GM18951 (cell line): ENCODE data around the gene RAB1B.

ENCODE experiments used
- POLR2A ChIP-seq: IDR thresholded peaks from 4 replicates; pipeline ENCODE4 v1.6.1; 2011; ENCODE audit warnings: mild to moderate bottlenecking; ENCODE audit not compliant: insufficient read length, insufficient read depth; ENCODE audit errors: extremely low read depth
- in situ Hi-C: fragments of 300-500 bp; cut with MboI; formaldehyde crosslinking; loops from one replicate; pipeline ENCODE4 v1.12.0; 2022; ENCODE audit warnings: low sequenced_read_pairs, mixed read lengths, inconsistent platforms; ENCODE audit not compliant: unreplicated experiment

The RAB1B gene

GRCh38 chr11:66268244-66268951 is at the start of gene RAB1B:
RAB1B (plus strand) TSS chr11:66268639; CDS start chr11:66268680, 41 bp downstream.
- in situ Hi-C loops: no loop called here

DNA sequence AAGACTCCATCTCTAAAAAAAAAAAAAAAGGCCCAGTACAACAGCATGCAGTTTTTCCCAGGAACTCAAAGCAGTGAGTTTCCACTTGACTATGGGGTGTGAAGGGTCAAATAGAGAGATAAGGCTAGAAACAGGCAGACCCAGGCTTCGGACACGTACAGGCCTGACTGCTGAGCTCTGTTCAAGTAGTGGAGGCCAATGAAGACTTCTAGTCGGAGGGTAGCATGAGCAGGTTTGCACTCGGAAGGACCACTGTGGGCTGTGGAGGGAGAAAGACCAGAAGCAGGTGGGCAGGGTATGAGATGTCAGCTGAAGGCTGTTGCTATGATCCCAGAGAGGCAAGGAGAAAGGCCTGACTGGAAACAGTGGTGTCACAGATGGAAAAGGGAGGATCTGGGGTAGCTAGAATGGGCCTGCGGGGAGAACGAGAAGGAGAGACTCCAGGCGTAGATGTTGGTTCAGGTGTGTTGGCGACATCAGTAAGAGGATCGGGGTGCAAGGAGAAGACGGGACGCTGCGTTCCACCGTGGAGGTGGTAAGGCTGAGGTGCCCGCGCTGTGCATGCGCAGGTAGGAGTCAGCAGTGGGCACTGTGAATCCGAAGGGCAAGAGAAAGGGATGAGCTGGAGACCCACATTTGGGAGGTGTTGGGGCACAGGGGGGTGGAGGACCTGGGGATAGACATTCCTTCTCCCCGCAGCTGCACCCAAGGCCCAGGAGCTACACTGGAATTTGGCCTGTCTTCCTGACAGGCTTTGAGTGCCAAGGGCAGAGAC is 49.4 kb upstream of the RAB1B start:
- TF ChIP-seq POLR2A: no peak
- in situ Hi-C loops: no loop called here

More at GRCh38 chr11:66268244-66268951, at the start of gene RAB1B:
- peak; percentile 76 for TF ChIP-seq POLR2A

- in situ Hi-C loops: no loop called here
- TF ChIP-seq POLR2A: no peak
These were observed 48.4 kb upstream of the RAB1B start for GRCh38 chr11:66219846-66220565.

GRCh38 chr11:66220566-66220935 is 47.9 kb upstream of the RAB1B start:
- in situ Hi-C loops: no loop called here
- TF ChIP-seq POLR2A: no peak

GRCh38 chr11:66221012-66221411 is 47.4 kb upstream of the RAB1B start:
- in situ Hi-C loops: no loop called here
- TF ChIP-seq POLR2A: no peak

GRCh38 chr11:66221726-66222236 is 46.7 kb upstream of the RAB1B start:
- TF ChIP-seq POLR2A: no peak
- in situ Hi-C loops: no loop called here

DNA sequence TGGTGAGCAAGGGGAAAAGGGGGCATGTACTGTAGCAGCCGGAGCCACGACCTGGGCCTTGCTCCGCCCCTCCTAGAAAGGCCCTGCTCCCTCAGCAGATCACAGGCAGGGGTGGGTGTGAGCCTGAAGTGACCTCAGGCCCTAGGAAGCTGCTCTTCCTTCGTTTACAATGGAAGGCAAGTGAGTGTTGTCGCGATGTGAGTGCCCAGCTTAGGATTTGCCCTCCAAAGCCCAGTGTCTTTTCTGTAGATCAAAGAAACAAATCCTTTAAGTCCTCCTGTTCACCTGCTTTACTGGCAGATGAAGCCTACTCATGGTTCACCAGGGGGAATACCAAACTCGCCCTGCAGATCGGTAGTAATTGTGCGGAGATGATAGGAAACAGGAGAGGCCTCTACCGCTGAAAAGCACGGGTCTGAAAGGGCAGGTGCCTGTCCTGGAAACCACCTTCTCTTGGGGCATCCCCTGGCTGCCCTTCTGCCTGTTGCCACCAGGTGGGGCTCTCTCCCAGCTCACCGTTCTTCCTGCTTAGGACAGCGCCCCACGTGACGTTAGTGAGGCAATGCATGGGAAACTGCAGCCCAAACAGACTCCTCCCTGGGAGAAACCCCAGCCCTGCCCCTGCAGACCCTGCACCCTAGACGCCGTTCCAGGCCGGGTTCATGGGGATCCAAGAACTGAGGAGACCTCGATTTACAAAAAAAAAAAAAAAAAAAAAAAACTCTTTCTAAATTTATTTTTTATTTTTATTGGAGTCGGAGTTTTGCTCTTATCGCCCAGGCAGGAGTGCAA is 45.9 kb upstream of the RAB1B start:
- in situ Hi-C loops: no loop called here
- no peak for TF ChIP-seq POLR2A

- no peak for TF ChIP-seq POLR2A
- in situ Hi-C loops: no loop called here
These were observed 44.1 kb upstream of the RAB1B start for GRCh38 chr11:66224226-66224855.

DNA sequence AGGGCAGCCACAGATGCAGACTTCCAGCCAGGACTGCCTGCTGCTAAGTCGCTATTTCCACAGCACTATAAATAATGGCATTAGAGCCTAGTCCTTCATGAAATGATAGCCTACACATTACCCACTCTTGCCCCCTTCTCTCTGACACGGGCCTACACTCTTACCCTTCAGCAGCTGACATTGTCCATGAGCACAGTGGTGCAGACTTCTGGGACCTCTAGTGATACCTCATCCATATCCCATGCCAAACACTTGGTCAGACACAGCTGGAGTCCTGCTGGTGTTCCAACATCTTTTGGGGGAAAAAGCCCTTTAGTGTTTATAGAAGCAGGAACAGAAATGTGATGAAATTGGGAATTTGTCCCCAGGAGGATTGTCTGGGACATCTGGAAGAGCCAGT is 43.4 kb upstream of the RAB1B start:
- TF ChIP-seq POLR2A: no peak
- in situ Hi-C loops: no loop called here

DNA sequence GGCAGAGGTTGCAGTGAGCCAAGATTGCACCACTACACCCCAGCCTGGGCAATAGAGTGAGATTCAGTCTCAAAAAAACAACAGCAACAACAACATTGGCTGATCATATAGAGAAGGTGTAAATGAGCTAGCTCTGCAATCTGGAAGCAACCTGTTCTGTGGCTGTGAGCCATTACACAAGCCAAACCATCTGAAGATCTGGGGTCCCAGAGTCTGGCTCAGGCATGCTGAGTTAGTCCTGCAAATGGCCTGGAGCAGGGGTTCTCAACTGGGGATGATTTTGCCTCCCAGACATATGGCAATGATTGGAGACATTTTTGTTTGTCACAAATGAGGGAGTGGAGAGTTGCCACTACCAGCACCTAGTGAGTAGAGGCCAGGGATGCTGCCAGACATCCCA is 42.3 kb upstream of the RAB1B start:
- no peak for TF ChIP-seq POLR2A
- in situ Hi-C loops: no loop called here

GRCh38 chr11:66227700-66228099 is 40.7 kb upstream of the RAB1B start:
- in situ Hi-C loops: no loop called here

GRCh38 chr11:66228521-66228920 is 39.9 kb upstream of the RAB1B start:
- no peak for TF ChIP-seq POLR2A
- in situ Hi-C loops: no loop called here

More at GRCh38 chr11:66227700-66228099, 40.7 kb upstream of the RAB1B start:
- TF ChIP-seq POLR2A: no peak

- TF ChIP-seq POLR2A: no peak
- in situ Hi-C loops: no loop called here
These were observed 38.3 kb upstream of the RAB1B start for GRCh38 chr11:66230156-66230555.

DNA sequence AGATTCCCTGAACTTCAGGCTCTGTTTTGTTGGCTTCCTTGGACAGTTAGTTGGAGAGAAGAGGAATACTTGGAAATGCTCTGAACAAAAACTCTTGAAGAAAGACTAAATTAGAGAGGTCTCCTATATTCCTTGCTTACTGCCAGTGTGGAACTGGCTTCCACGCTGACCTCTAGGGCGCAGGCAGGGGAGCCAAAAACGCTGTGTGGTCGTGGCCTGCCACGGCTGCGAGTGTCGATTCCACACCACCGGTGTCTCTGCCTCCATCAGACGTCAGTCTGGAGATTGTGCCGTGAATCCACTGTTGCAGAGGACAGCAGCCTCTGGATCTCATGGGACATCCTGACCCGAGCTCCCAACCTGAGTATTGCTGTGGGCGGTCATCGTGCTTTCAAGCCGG is 37.5 kb upstream of the RAB1B start:
- no peak for TF ChIP-seq POLR2A
- in situ Hi-C loops: no loop called here
